SW 1271 (cell line): Measurements from ENCODE around the gene CTAG1B.
"Not testable (repeated sequence)": the region's sequence is repeated elsewhere in the genome, so short reads cannot be mapped to it uniquely, and the experiment has no call there.

Experiments used
- DNase-seq, 2 experiments: peaks; one replicate each; lab custom pipeline; 2025; lab: John Stamatoyannopoulos, UW

The CTAG1B gene

DNA sequence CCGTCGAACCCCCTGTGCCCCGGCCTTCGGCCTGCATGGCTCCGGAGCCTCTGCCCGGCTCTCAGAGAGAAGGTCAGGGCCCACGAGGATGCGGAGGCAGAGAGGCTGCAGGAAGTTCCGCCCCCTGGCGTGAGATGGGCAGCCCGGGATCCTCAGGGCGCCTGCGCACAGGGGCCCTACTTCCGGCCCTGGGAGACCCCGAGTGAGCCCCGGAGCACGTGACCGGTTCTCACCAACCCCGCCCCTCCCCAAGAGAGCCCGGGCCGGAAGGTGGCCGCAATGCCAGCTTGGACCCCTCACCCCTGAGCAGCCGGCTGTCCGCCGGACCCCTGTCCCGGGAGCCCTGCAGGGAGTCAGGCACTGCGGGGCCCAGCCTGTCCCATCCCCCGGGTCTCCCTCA is at the start of gene CTAG1B:
Gene CTAG1B (minus strand): TSS at position 101 of the 400 bp plus-strand sequence. CDS start 64 bp downstream, at position 37.
- DNase-seq, result not testable (repeated sequence)

DNA sequence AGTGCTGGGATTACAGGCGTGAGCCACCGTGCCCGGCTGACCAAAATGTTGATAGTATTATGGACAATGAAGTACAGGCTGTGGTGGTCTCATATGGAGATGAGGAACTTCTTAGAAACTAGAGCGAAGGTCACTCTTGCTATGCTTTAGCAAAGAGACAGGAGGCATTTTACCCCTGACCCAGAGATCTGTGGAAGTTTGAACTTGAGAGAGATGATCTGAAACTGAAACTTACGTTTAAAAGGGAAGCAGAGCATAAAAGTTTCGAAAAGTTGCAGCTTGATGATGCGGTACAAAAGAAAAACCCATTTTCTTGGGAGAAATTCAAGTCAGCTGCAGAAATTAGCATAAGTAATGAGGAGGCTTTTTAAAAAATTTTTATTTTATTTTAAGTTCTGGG is 42.8 kb upstream of the CTAG1B start:
- no peak for DNase-seq

DNA sequence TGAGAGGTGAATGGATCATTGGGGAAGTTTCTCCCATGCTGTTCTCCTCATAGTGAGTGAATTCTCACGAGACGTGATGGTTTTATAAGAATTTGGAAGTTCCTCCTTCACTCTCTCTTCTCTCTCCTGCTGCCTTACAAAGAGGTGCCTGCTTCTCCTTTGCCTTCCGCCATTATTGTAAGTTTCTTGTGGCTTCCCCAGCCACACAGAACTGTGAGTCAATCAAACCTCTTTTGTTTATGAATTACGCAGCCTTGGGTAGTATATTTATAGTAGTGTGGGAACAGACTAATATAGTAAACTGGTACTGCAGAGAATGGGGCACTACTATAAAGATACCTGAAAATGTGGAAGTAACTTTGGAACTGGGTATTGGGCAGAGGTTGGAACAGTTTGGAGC is 42.1 kb upstream of the CTAG1B start:
- DNase-seq, result no peak

DNA sequence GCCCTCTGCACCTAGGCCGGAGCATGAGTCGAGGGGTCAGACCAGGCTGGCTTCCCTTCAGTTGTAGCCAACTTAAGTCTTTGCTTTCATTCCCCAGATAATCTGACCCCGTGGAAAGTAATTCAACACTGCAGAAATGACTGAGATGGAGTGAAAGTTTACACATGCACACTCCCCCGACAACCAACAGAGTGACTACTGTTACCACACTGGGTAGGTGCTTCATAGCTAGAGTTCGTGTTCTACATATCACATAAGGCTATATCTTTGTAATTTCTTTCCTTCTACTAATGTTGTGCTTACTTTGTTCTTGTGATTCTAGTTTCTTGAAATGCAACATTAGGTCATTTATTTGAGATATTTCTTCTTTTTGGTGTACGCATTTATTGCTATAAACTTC is 41.5 kb upstream of the CTAG1B start:
- DNase-seq, result no peak

DNA sequence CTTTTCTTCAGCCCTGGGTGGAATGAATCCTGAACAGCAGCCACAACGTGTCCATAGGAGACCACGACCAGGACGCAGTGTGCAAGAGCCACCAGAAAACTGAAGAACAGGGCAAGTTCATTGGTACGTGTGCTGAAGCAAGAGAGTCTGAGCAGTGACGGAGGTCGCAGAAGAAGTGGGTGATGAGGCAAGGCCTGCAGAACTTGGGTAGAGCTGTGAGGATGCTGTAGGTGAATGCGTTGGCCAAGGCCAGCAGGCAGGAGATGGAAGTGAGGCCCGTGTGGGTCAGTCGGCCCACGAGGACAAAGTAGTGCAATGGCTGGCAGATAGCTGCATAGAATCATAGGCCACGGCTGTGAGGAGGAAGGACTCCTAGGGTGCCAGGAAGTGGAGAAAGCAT is 39.9 kb upstream of the CTAG1B start:
- no peak for DNase-seq

DNA sequence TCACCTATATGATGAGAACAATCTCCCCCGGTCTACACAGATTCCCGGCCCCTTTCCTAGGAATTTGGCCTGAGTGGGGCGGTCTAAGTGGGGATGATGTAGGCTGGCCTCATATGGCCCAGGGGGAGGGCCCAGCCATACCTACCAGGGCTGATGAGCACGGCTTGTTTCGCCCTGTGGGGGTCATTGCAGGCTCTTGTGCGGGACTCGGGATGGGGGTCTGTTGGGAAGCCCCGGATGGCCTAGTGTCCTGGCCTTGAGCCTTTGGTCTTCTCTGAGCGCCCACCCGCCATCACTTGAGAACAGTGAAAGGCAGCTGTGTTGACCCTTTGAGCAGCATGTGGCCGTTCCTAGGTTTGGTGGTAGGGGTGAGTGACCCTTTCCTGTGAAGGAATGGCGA is 39.1 kb upstream of the CTAG1B start:
- no peak for DNase-seq

DNA sequence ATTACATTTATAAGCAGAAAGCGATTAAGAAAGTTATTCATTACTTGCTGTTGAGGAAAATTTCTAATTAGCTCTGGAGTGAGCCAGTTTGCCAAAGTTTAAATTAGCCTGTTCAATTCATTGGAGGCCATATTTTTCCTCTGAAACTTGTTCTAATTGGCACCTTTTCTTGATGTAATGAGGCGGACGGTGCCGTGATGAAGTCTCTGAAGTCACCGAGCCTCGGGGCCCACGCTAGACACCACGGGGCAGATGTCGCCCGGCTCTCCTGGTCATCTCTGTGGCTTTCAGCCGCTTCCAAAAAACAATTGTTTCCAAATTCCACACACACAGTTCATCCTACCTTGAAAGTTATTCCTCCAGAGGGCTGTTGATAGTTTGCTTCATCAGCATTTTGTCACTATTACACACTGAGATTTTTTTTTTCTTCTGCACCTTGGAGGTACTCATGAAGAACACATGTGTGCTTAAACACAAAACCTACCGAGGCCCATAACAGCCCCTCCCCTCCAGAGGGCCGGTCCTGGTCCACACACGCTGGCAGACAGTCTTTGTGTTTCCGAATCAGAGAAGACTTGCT is 38.2 kb upstream of the CTAG1B start:
- DNase-seq, result no peak

DNA sequence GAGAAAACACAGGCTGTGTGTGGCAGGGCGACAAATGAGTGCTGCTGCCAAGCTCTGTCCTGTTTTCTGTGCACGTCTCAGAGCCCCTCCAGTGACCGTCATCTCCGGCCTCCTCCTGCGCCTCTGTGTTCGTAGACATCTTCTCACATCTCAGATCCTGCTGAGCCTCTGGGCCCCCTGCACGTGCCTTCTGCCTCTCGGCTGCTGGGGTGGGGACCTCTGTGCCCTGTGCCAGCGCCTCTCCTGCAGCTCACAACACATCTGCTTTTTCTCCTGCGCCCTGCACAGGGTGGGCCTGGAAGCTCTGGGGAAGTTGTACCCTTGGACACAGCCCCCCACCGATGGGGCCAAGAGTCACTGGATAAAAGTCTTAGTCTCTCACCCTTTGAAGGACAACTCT is 36.7 kb upstream of the CTAG1B start:
- no peak for DNase-seq

DNA sequence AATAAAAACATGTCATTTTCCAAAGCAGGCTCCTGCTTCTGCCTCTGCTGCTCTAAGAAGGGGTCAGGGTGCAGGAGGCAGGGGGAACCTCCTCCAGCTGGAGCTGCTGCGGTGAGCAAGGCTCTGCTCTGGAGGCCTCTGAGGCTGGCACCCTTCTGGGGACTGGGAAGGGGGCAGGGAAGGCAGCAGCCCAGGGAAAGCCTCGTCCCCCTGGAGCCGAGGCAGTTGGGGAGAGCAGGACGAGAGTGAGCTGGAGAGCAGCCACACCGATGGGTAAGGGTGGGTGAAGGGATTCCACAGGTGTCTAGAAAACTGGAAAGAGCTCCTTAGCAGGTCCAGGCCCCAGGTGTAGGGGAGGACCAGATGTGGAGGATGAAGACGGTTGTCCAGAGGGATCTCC is 36.3 kb upstream of the CTAG1B start:
- DNase-seq, result no peak

DNA sequence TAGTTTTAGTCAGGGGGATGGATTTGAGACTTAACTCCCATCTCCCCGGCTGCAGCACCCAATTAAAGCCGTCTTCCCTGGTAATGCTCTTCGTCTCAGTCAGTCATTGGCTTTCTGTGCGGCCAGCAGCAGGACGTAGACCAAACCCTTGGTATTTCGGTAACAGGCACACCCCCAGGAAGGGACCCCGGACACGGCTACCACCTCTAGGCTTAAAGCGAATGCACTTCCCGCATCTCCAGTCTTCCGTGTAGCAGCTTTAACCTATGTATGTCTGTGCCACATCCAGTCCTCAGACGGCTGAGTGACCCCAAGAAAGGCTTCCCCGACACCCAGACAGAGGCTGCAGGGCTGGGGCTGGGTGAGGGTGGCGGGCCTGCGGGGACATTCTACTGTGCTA is 35.8 kb upstream of the CTAG1B start:
- DNase-seq, result no peak

DNA sequence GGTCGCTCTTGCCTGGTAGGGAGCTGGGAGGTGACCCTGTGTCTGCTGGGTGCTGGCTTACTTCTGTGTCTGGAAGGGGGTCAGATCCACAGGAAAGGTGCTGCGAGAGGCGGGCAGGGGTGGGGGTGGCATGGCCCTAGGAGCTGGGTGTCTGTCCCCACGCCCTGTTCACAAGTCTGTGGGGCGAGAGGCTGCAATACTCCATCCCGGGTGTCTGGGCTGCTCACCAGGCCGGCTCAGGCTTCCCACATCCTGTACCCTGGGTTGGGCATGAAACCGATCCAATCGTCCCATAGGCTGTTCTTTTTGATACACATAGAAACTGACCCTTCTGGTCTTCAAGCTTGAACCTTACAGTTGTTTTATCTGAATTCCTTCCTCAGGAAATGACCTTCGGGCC is 35.3 kb upstream of the CTAG1B start:
- no peak for DNase-seq

DNA sequence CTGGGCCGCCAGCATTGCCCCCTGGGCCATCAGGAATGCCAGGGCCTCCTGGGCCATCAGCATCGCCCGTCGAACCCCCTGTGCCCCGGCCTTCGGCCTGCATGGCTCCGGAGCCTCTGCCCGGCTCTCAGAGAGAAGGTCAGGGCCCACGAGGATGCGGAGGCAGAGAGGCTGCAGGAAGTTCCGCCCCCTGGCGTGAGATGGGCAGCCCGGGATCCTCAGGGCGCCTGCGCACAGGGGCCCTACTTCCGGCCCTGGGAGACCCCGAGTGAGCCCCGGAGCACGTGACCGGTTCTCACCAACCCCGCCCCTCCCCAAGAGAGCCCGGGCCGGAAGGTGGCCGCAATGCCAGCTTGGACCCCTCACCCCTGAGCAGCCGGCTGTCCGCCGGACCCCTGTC is 34.3 kb upstream of the CTAG1B start, which contains the start of gene CTAG2:
Gene CTAG2 (minus strand): TSS at position 167 of the 400 bp plus-strand sequence. CDS start 64 bp downstream, at position 103.
- DNase-seq, result not testable (repeated sequence)

DNA sequence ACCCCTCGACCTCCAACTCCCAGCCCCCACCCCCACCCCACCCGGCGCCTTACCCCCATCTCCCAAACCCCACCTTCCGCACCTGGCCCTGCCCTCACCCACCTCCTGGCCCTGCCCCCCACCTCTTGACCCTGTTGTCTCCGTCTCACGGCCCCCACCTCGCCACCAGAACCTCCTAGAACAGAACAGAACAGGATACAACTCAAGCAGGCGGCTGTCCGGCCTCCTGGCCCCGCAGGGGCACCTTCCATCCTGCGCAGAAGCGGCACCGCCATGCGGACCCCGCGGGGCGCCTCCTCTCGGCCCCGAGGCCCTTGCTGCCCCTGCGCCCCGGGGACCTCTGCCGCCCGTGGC is 33.9 kb upstream of the CTAG1B start:
- DNase-seq, result no peak

DNA sequence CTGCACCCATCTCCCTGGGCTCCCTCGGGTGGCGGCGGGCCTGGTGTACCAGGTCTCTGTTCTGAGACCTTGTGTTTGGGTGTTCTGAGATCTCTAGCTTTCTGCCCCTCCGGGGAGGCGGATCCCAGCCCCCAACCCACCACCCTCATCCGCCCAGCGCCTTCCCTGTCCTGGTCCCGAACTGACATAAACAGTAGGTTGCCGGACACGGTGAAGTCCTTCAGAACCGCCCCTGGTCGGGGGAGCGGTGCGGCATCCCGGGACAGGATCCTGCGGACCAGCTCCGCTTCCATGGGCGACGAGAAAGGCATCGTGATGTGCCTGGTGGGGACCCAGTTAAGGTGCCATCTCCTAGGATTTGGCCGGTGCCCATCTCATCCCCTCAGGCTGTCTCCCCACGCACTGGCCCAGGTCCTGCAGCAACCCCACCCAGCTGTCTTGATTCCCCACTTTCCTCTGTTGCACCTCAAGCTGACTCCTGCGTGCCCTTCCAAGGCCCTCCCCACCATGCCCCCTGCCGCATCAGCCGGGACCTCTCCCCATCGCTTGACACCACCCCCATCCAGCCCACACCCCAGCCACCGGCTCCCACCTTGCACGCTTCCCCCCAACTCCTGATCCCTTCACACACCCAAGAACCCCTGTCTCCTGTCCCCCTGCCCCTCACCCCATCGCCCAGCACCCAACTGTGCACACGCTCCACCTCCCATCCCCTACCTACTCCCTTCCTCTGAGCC is 33.4 kb upstream of the CTAG1B start:
- DNase-seq, result no peak

DNA sequence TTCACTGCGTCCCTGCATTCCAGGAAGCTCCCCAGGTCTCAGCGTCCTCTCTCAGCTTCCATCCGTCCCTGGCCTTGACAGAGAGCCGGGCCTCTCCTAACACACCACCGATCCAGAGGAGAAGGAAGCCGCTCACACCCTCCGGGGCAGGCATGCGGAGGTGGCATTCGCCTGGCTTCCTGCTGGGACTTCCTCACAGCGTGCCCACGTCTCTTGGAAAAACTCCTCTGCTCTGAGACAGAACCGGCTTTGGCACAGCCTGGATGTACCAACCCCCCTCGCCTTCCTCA is 31.1 kb upstream of the CTAG1B start:
- no peak for DNase-seq

DNA sequence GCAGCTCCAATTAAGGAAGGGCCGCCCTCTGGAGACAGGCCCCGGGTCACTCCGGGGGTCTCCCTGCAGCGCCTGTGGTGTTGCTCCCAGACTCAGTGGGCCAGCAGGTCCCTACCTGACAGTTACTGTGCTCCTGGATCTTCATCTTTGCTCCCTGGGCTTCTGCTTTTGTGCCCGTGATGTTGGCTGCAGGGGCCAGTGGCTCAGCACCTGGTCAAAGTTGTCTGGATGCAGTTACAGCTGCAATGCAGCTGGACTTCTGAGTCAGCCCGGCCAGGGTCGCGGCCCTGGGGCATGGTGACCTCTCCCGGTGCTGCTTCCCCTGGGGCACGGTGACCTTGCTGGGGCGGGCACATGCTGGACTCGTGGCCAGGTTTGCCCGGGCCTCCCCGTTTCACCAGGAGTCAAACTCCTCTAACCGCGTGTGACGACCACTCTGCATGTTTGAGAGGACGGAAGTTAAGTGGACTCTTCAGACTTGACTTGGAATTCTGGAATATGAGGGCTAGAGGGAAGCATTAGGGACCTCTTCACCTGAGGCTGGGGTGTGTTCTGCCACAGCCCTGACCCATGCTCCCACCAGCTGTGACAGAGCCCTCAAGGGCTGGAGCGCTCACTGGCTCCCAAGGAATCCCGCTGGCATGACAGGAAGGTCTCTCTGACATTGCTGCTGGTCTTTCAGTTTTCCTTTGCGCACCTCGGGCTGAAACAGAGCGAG is 30.6 kb upstream of the CTAG1B start:
- no peak for DNase-seq

DNA sequence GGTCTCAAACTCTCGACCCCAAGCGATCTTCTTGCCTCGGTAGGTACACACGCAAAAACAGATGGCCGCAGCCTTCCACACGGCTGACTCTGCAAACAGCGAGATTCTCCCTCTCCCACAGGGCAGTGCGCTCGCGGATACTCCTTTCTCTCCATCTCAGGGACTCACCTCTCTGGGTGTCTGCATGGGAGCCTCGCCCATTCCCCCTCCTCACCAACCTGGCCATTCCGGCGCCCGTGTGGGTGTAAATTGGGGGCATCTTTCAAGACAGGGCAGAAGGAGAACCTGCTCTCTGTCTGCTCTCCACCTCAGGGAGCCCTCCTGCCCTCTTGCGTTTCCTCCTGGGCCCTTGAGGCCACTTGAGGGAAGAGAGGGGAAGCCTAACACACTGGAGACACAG is 29.8 kb upstream of the CTAG1B start:
- DNase-seq, result no peak

DNA sequence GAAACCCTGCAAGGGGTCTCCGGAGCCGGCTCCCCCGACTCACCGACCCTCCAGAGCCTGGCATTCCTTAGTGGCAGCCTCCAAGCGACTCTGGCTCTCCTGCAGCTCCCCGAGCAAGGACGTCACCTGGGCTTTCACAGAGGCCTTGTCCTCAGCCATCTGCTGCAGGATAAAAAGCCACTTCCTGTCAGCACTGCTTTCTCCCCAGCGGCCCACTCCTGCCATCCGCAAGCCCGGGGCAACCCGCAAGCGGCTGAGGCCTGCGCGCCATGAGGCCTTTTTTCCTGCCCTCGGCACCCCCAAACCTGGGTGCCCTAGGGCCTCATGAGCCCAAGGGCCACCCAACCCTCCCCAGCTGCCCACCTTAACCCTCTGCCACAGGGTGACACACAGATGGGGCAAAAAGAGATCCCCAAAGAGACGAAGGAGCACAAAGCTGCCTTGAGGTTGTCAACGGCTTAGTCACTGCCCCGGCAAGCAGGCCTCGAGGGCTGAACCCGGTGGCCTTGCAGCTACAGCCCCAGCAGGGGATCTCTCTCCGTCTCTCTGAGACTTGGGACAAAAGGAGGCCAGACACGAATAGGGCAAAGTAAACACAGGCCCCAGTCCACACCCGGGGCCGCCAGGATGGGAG is 26.8 kb upstream of the CTAG1B start:
- not testable (repeated sequence) for DNase-seq

DNA sequence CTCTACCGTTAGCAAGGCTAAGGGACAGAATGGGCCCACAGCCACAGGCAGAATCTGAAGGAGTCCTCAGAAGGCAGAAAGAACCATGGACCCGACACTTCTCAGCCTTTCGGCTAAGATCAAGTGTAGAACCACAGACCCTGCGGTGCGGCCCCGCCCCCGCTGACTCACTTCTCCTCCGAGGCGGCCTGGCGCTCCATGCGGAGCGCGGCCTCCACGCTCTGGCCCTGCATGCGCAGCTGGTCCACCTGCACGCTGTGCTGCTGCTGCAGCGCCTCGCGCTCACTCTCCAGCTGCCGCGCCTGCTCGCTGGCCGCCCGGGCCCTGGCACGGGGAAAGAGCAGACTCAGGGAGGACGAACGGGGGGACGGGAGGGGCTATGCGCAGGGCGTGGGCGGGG is 24.6 kb upstream of the CTAG1B start:
- not testable (repeated sequence) for DNase-seq

DNA sequence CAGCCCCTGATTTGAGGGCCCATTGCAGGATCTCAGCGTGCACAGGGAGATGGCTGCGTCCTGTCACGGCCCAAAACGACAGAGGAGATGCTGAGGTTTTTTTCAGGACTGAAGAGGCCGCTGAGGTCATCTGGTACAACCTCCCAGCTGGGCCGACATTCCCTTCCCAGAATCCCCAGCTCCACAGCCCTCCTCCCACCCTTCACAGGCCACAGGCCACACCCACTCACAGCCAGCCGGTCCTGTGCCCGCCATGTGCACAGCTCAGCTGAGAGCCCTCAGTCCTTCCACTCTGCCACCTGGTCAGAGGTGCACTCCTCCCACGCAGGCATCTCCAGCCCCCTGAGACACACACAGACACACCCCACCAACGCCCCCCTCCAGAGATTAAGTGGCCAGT is 22.7 kb upstream of the CTAG1B start:
- DNase-seq, result not testable (repeated sequence)

DNA sequence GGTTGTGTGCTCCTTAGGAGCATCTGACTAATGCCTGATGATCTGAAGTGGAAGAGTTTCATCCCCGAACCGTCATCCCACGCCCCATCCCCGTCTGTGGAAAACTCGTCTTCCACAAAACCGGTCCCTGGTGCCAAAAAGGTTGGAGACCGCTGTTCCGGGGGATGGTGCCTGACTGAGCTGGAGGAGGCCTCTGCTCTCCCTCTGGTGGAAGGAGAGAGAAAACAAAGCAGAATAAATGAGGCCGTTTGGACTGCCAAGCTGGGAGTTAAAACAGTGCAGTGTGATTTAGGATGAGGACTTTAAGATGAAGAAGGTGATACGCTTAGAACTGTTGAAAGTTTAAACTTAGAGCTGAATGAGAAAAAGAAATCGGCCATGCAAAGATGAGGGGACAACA is 14.6 kb upstream of the CTAG1B start:
- DNase-seq, result not testable (repeated sequence)

DNA sequence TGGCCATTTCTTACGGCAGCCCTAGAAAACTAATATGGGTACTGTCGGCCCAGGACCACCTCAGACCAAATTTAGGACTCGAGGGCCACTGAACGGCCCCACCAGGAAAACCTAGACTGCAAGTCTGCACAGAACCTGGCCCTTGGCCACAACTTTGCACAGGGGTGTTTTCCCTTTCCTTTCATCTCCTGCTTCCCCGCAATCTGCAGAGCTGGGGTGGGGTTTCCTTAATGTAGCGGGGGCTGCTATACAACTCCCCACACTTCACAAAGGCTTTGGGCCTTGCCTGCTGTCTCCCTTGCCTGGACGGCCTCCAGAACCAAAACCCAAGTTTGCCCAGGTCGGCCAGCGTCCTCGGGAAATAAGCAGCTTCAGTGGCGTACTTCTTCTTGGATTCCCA is 11.9 kb upstream of the CTAG1B start:
- DNase-seq, result not testable (repeated sequence)

DNA sequence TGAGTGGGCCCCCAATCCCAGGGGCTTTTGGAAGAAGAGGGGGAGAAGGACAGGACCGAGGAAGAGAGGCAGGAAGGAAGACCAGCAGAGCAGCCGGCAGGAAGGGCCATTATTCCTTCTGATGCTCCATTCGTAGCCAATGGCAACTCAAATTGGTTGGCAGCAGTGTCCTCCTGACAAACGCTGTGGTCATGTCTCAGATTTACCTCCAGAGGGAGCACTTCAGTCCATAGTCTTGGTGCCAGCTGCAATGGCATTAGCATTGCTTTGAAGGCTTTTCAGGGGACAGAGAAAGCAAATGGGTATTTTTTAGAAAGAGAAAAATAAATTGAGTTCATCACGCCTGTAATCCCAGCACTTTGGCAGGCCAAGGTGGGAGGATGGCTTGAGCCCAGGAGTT is 9.9 kb upstream of the CTAG1B start:
- not testable (repeated sequence) for DNase-seq
